ENCODE measurements around the gene AURKAIP1.

The AURKAIP1 gene

GRCh38 chr1:1345860-1346500 is 29.0 kb downstream of the AURKAIP1 start:
- no peak for DNase-seq

GRCh38 chr1:1345384-1345783 is 29.6 kb downstream of the AURKAIP1 start:
- no peak for DNase-seq

GRCh38 chr1:1344655-1345361 is 30.2 kb downstream of the AURKAIP1 start:
- no peak for DNase-seq

DNA sequence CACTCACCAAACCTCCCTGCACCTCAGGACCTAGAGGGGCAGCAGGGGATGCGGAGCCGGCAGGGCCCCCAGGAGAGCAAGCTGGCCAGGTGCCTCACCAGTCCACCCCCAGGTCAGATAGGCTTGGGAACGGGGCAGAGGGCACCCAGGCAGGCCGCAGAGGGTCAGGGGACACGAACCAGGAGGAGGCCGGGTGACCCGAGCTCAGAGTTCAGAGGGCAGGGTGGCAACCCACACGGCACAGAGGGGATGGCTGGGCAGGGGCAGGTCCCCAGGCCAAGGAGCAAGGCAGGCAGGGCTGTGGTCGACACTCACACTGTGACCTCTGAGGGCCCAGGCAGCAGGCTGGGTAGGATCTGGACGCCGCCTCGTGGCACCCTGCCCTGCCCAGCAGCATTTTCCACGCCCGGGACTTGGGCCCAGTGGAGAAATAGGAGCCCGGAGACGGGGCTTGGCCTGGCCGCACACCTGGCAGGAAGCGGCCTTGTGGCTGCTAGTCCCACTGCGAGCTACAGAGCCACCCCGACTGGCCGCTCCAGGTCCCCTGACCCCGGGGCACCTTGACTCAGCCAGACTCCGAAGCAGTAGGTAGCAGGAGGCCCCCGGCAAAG is 31.1 kb downstream of the AURKAIP1 start:
- DNase-seq: no peak

GRCh38 chr1:1342584-1343115 is 32.4 kb downstream of the AURKAIP1 start:
- DNase-seq: no peak

GRCh38 chr1:1342061-1342562 is 32.9 kb downstream of the AURKAIP1 start:
- no peak for DNase-seq

- no peak for DNase-seq
Measured at GRCh38 chr1:1341549-1342021, 33.4 kb downstream of the AURKAIP1 start.

DNA sequence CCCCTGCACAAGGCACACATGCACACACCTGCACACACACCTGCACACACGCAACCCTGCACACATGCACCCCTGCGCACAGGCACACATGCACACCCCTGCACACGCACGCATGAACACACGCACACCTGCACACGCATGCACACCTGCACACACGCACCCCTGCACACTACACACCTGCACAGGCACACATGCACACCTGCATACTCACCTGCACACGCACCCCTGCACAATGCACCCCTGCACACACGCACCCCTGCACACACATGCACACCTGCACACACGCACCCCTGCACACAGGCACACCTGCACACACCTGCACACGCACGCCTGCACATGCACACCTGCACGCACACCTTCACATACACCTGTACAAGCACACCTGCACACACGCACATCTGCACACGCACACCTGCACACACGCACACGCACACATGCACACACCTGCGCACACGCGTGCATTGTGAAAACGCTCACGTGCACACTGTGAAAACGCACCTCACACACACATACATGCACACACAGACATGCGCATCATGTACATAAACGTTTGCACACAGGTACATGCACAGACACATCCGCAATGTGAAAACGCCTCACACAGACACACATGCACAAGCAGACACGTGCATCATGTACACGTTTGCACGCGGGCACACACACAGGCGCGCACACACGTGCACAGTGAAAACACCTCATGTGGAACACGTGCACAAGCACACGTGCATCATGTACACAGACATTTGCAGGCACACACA is 34.0 kb downstream of the AURKAIP1 start:
- no peak for DNase-seq

GRCh38 chr1:1340185-1340584 is 34.8 kb downstream of the AURKAIP1 start:
- no peak for DNase-seq

DNA sequence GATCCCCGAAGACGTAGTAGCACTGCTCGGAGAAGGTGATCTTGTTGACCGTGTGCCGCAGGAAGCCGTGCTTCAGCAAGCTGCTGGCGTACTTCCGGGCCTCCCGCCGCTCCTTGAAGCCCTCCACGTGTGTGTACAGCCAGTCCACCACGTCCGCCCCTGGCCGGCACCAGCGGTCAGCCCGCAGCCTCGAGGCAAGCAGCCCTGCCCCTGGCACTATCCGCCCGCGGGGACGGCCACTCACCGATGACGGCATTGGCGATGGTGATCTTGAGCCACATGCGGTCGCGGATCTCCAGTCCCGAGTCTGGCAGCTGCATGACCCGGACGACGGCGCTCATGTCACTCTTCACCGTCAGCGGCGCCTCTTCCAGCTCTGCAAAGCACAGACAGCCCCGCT is 36.7 kb downstream of the AURKAIP1 start:
- no peak for DNase-seq

- DNase-seq: no peak
Measured at GRCh38 chr1:1337793-1338147, 37.2 kb downstream of the AURKAIP1 start.

DNA sequence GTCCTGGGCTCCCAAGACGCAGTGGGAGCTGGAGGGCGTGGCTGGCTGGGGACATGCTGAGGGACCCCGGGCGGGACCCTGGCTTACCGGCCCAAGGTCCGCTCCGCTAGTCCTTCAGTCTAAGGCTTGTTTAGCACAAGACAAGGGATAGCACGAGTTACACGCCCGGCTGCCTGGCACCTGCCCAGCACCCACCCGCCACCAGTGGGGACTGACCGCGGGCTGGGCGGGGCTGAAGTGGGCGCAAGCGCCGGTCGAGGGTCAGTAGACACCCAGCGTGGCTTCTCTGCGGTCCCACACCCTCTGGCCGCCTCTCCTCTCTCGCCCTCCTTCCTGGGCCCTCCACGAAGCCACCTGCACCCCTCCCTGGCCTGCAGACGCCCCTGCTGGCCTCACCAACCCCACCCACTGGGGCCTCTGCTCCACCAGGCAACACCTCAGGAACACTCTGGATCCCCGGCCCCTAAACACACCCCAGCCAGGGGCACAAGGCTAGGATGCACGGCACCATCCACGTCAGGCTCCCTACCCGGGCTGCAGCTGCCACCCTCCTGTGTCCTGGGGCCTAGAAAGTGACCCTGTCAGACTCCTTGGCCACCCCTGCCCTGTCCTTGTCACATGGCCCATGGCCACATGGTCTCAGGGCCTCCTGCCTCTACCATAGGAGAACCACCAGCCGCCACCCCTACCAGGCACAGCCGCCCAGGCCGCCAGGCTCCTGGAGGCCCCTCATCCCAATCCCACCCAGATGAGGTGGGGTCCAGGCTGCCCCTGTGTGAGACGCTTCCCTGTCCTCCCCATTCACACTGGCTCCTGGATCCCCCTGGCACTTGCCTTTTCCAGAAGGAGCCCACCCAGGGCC is 37.8 kb downstream of the AURKAIP1 start:
- no peak for DNase-seq

- no peak for DNase-seq
Measured at GRCh38 chr1:1336446-1336845, 38.6 kb downstream of the AURKAIP1 start.

DNA sequence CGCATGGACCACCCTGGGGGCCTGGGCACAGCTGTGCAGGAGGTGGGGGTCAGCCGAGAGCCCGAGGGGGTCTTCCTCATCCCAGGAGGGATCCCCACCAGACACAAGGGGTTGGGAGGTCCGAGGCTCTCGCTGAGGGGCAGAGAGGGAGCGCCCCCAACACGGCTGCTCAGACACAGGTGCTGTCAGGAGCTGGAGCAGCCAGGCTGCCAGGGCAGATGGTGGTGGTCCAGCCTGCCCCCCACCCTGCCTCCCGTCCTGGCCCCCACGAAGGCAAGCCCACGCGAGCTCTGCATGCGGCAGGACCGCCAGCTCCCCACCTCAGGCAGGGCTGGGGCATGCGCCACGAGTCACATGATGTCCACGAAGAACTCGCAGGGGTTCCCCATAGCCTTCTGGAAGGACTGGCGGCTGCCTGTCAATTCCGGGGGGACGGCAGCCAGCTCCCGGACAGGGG is 39.2 kb downstream of the AURKAIP1 start:
- no peak for DNase-seq

GRCh38 chr1:1335283-1335682 is 39.7 kb downstream of the AURKAIP1 start:
- no peak for DNase-seq

DNA sequence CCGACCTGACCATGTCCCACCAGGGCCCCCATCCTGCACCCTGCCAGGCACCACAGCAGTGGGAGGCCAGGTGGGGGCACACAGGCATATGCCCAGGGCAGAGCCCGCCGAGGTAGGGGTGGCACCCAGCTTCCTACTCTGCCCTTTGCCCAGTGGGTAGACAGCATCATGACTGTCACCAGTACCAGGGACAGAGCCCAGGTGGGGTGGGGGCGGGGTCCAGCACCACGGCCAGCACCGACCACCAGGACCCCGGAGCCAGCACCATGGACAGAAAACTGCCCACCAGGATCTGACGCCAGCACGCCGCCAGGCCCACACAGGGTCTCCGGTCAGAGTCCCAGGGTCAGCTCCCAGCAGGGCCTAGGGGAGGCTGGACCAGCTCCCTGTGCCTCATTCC is 40.2 kb downstream of the AURKAIP1 start:
- DNase-seq: no peak

GRCh38 chr1:1333551-1334241 is 41.3 kb downstream of the AURKAIP1 start:
- no peak for DNase-seq

- no peak for DNase-seq
Measured at GRCh38 chr1:1332774-1333480, 42.1 kb downstream of the AURKAIP1 start.

- DNase-seq: no peak
Measured at GRCh38 chr1:1332031-1332755, 42.8 kb downstream of the AURKAIP1 start.
